HG02840 (cell line): ENCODE measurements around the gene CKS1B.
"Not testable (repeated sequence)": the region's sequence is repeated elsewhere in the genome, so short reads cannot be mapped to it uniquely, and the experiment has no call there.

ENCODE experiments used
- ATAC-seq: cut with Tn5 transposase; IDR thresholded peaks from one replicate; pipeline ENCODE4 v1.9.1; 2021; ENCODE audit warnings: mild to moderate bottlenecking, moderate library complexity, moderate number of reproducible peaks; ENCODE audit not compliant: unreplicated experiment, low FRiP score

Gene CKS1B

DNA sequence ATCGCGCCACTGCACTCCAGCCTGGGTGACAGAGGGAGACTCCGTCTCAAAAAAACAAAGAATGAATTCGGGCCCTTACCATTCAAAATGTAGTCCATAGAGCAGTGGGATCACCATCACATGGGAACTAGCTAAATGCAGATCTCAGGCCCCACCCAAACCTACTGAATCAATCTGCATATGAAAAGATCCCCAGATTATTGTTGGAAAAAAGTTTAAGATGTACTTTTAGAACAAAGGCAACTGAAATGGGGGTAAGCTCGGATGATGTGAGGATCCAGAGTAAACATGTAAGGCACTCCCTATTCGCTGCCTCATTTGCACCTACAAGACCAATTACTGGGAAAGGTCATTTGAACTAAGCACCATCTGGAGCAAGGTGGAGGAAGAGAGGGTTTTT, 7.9 kb downstream of the CKS1B start:
- no peak for ATAC-seq

DNA sequence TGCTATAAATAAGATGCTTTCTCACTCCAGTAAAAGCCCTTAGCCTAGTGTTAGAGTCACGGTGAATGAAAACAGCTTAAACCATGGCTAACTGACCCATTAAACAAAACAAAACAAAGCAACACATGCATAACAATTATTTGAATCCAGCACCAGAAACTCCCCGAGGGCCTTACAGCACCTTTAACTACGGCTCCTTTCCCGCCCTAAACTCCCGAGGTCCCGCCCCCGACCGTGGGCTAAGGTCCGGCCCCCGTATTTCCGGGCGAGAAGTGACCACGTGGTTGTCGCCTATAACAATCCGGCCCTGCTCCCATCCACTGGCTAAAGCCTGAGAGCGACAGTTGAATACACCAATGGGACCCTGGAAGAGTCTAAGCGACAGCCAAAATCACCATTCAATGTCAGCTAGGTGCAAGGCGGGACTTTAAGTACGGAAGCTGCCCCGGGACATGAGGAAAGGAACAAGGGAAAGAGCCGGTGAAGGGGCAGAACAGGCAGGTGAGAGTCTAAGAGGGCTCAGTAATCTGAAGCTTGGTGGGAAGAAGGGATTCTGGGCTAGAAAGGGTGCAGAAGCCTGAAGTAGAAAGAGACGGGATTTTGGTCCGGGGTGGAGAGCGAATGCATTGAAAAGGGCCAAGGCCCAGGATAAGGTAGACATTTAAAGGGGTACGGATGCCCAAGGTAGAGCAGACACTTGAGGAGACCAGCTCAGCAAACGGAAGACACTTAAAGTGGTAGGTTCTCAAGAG, 8.6 kb downstream of the CKS1B start, which contains the start of gene FLAD1:
Gene FLAD1, plus strand, starts transcription at position 448 of the 752 bp plus-strand sequence. CDS start 351 bp downstream, outside the sequence.
- ATAC-seq: peak; percentile 99

DNA sequence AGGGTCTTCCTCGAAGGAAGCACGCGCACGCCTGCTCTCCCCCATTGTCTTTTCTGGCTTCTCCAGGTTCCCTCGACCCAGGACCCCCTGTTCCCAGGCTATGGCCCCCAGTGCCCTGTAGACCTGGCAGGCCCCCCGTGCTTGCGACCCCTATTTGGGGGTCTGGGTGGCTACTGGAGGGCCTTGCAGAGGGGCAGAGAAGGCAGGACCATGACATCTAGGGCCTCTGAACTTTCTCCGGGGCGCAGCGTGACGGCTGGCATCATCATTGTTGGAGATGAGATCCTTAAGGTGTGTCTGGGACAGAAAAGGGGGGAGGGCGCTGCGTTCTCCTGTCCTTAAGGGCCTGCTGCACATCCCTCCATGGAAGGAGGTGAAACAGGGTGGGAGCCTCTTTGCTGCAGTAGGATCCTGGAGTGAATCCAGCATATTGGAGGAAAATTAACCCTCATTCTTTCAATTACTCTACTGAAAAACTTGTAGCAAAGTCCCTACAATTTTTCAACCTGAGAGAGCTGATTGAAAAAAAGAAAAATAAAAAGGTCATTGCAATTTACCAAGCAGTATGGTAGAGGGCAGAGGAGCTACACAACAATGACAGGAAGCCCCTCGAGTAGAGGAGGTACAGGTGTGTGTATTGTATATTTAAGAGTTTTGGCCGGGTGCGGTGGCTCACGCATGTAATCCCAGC, 9.4 kb downstream of the CKS1B start:
- no peak for ATAC-seq

DNA sequence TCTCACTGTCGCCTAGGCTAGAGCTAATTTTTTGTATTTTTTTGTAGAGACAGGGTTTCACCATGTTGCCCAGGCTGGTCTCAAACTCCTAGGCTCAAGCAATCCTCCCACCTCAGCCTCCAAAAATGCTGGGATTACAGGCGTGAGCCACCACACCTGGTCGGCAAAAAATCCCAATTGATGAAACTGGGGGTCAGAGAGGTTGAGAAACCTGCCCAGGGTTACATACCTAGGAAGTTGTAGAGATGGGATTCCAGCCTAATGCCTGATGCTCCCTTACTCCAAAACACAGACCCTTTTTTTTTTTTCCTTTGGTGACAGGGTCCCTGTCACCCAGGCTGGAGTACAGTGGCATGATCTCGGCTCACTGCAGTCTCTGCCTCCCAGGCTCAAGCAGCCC, 12.3 kb downstream of the CKS1B start:
- ATAC-seq: not testable (repeated sequence)

DNA sequence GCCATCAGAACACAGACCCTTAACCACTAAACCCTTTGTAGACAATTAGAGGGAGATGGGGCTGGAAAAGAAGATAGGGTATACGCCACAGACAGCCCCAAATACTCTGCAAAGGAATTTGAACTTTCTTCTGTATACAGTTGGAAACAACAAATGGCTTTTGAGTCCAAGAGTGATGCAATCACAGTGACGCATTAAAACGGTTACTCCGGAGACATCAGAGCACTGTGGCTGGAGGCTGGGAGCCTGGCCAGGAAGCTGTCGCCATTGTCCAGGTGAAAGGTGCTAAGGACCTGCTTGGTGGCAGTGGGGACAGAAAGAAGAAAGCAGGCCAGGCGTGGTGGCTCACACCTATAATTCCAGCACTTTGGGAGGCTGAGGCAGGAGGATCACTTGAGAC, 12.8 kb downstream of the CKS1B start:
- ATAC-seq: no peak

DNA sequence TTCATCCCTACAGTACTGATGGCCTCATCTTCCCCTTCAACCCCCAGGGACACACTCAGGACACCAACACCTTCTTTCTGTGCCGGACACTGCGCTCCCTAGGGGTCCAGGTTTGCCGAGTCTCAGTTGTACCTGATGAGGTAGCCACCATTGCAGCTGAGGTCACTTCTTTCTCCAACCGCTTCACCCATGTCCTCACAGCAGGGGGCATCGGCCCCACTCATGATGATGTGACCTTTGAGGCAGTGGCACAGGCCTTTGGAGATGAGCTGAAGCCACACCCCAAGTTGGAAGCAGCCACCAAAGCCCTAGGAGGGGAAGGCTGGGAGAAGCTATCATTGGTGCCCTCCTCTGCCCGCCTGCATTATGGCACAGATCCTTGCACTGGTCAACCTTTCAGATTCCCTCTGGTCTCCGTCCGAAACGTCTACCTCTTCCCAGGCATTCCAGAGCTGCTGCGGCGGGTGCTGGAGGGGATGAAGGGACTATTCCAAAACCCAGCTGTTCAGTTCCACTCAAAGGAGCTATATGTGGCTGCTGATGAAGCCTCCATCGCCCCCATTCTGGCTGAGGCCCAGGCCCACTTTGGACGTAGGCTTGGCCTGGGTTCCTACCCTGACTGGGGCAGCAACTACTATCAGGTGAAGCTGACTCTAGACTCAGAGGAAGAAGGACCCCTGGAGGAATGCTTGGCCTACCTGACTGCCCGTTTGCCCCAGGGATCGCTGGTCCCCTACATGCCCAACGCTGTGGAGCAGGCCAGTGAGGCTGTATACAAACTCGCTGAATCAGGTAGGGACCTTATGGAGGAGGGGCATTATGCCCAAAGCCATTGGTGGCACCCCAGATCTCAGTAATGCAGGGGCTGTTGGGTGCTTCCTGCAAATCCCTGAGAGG, 13.8 kb downstream of the CKS1B start:
- ATAC-seq: no peak

DNA sequence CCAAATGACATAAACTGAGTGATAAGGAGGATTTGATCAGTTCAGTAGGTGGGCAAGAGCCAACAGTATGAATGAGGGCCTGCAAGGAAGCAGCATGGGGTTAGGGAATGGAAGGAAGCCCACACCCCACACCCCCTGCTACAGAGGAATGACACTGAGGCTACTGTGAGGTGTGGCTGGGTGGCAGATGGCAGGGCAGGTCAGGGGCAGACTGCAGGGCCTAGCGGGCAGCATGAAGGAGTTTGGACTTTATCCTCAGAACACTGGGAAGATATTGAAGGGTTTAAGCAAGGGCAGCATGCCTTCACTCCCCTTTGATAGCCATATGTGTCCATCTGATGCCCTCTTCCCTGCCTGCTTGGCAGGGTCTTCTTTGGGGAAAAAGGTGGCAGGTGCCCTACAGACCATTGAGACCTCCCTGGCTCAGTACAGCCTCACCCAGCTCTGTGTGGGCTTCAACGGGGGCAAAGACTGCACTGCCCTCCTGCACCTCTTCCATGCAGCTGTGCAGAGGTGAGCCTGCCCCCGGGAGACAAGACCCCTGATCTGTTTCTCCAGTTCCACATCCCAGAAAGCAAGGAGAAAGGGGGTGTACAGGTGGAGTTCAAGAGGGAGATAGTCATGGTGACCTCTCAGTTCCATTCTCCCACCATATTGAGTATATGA, 14.8 kb downstream of the CKS1B start:
- ATAC-seq: no peak

DNA sequence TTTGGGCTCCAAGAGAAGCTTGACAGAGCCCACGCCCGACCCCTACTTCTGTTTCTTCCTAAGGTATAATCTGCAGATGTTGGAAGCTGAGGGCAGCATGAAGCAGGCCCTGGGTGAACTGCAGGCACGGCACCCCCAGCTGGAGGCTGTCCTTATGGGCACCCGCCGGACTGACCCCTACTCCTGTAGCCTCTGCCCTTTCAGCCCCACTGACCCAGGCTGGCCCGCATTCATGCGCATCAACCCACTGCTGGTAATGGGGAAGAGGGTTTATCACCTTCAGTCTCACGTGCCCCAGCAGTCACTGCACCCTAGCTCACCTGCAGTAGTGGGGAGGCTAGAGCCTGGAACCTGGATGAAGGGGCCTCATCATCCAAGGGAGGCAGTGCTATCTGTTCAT, 15.8 kb downstream of the CKS1B start:
- ATAC-seq: no peak

DNA sequence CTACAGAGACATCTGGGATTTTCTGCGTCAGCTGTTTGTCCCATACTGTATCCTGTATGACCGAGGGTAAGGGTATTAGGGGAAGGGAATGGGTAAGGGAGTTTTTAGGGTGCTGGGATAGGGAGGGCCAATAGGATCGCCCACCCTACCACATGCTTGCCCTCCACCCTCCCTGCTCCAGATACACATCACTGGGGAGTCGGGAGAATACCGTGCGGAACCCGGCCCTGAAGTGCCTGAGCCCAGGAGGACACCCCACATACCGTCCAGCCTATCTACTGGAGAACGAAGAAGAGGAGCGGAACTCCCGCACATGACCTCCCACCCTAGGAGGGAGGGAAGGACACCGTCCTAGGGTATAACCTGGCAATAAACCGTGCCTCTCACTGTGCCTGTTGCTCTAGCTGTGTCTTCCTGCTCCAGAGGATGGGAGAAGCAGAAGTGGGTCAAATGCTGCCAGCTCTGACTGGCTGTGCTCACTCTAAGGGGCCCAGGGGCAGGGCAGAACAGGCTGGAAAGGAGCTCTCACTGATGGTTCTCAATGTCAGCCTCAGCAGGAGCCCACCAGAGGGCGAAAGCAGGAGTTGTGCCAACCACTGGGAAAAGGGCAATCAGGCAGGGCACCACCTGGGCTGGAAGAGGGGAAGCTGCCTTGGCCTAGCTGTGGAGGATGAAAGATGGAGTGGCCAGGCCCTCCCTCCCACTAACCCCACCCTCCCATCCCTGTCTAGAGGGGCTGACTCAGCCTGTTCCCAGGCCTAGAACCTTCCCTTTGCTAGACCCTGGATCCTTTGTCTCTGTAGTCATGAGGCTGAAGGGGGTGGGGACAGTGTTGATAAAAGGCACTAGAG, 18.5 kb downstream of the CKS1B start:
- no peak for ATAC-seq

DNA sequence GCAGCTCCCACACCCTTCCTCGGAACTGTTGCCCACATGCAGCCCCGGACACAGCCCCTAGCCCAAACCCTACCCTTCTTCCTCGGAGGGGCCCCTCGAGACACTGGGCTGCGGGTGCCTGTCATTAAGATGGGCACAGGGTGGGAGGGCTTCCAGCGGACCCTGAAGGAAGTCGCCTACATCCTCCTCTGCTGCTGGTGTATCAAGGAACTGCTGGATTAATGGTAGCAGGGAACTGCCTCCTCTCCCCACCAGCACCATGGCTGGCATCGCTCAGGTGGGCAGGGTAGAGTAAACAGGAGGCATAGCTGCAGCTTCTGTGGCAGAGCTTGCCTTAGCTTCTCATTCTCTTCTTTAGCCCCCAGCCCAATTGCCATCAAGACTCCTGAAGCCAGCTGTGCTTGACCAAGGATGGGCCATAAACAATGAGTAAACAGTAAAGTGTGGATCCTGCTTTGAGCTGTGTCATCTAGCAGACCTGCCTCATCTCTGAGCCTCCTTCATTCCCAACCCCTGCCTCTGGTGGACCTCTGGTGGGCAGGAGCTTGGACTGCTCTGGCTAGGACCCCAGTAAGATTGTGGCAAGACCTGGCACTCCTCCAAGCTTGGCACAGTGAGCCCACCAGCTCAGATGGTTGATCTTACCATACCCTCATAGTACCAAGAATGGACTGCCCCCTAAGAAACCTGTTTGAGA, 19.2 kb downstream of the CKS1B start, which contains the start of gene LENEP:
Gene LENEP, plus strand, starts transcription at position 15 of the 697 bp plus-strand sequence. Its CDS starts 22 bp downstream, at position 37.
- ATAC-seq: no peak

DNA sequence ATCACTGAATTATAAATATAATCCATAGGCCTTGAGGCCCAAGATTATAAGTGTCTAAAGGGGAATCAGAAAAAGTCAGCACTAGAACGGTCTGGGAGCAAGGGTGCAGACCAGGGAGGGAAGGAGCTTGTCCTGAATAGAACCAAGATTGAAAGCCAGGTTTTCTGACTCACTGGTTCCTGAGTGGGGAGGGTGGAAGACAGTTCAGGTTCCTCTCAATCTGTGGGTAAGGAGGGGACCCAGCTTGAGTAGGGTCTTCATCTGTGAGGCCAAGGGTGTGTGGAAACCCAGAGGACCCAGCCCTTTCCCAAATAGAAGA, 19.7 kb downstream of the CKS1B start:
- no peak for ATAC-seq

DNA sequence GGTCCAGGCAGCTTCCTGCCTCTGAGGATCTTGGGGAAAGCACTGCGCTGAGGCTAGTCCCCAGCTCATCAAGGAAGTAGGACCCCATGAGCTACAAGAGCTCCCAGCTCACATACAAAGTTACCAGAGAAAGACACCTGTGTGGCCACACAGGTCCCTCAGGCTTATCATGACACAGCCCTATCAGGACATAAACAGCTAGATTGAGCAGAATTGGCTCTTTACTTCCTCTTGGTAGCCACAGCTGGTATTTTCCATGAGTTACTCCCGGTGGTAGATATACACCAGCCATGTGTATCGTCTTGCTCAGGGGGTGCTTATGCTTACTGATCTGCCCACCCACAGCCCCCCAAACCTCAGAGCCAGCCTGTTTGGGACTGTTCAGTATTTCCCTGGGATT, 20.1 kb downstream of the CKS1B start:
- ATAC-seq: no peak

DNA sequence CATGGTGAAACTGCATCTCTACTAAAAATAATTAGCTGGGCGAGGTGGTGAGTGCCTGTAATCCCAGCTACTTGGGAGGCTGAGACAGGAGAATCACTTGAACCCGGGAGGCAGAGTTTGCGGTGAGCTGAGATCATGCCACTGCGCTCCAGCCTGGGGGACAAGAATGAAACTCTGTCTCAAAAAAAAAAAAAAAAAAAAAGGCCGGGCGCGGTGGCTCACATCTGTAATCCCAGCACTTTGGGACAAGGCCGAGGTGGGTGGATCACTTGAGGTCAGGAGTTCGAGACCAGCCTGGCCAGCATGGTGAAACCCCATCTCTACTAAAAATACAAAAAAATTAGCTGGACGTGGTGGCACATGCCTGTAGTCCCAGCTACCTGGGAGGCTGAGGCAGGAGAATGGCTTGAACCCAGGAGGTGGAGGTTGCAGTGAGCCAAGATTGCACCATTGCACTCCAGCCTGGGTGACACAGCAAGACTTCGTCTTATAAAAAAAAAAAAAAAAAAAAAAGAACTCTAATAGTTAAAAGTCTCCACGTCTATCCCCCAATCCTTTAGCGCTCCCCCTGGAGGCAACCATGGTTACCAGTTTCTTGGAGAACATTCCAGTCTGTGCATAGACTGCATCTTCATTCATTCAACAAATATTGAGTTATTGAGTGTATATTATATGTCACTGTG, 21.0 kb downstream of the CKS1B start:
- ATAC-seq: not testable (repeated sequence)

DNA sequence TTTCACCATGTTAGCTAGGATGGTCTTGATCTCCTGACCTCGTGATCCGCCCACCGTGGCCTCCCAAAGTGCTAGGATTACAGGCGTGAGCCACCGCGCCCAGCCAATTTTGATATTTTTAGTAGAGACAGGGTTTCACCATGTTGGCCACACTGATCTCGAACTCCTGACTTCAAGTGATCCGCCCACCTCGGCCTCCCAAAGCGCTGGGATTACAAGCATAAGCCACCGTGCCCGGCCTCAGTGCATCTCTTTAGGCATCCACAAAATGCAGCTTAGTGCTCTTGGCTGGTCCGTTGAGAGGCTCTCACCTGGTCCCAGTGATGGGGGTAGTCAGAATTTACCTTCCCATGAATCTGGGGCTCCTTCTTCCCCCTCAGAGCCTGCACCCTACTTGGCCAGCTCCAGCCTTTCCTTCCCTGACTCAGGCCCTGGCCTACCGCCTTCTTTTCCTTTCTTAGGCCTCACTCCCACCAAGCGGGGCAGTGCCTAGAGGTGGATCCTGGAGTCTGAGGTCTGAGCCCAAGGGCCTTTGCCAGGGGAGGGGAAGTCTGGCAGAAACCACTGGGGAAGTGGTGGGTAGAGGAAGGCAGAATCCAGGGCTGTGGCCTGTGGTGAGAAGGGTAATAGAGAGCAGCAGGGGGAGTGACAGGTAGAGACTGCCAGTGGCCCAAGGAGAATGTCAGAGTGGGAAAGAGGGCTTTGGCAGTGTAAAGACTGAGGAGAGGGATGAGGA, 22.7 kb downstream of the CKS1B start:
- no peak for ATAC-seq

DNA sequence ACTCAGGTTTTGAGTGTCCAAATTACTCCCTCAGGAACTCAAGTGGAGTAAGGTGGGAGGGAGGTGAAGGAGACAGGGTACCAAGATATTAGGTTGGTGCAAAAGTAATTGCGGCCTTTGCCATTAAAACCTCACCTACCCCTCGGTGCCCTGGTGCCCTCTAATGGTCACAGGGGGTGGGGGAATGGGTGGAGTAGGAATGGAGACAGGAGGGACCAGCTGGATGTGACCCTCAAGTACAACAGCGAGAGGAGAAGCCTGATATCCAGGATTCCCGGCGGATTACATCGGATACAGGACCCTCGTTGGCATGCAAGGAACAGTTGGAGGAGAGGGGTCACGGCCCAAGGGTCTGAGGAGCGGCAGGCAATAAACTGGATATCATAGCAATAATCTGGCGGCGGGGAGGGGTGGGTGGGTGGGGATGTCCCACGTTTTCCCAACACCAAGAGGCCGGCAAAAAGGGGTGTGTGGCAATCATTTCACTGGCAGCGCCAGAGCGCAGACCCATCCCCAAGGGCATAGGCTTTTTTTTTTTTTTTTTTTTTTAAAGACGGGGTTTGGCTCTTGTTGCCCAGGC, 23.8 kb downstream of the CKS1B start:
- ATAC-seq: no peak

DNA sequence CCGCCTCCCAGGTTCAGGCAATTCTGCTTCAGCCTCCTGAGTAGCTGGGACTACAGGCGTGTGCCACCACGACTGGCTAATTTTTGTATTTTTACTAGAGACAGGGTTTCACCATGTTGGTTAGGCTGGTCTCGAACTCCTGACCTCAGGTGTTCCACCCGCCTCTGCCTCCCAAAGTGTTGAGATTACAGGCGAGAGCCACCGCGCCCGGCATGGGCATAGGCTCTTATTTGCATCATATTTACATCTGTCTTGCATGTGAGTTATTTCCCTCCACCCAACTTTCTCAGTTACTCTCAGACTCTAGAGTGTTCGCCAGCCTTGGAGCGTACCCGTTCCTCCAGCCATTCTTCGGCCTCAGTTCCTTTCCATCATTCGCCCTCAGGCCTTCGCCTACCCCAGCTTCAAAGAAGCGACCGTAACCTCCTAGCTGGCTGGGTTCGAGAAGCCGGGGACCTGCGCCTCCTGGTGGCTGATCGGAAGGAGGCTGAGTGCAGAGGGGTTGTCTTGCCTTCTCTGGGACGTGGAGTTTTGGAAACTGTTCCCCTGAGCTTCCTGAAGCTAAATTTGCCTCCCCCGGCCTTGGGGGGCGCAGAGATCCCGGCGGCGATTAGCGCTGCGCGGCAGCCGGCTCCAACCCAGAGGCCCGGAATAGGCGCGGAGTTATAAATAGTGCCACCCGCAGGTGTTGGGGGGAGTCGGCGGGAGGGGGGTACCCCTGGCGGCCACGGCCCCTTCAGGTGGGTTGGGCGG, 24.5 kb downstream of the CKS1B start:
- ATAC-seq: no peak
